Activated naive CD8-positive, alpha-beta T cell treated with anti-CD3 and anti-CD28 coated beads, Interleukin-2, amount 10 ng/mL, durations not matched to agents 7 days and 5 days (primary cell): Measurements from ENCODE around the gene PTPRZ1. TPM values are rescaled to one million over a fixed set of nuclear protein-coding genes. Genes with fewer than 3 reads are reported as not detected.
A peak's percentile ranks its signal among the peaks of the same experiment; 100 is the strongest.

Source experiments
- ATAC-seq: fragments of 150-1000 bp; cut with Tn5 transposase; one replicate; pipeline ENCODE4 v1.10.0; 2021; ENCODE audit warnings: low read depth, moderate library complexity
- POLR2A ChIA-PET: fragments of 350-600 bp; sonication (Branson Sonifier 250); formaldehyde crosslinking; loops from one replicate; lab custom pipeline; 2021; ENCODE audit warnings: antibody characterized with exemption; lab: Charles Lee
- DNase-seq: peaks from one replicate; pipeline ENCODE4 v3.0.0; 2021
- H3K27ac Mint-ChIP-seq: one replicate; pipeline ENCODE4 v1.8.0; 2022; ENCODE audit warnings: mild to moderate bottlenecking, mixed read lengths
- H3K27me3 Mint-ChIP-seq: one replicate; pipeline ENCODE4 v1.8.0; 2022; ENCODE audit warnings: mild to moderate bottlenecking, moderate library complexity, mixed read lengths
- H3K36me3 Mint-ChIP-seq: one replicate; pipeline ENCODE4 v1.8.0; 2021; ENCODE audit warnings: mild to moderate bottlenecking, mixed read lengths
- H3K4me1 Mint-ChIP-seq: one replicate; pipeline ENCODE4 v1.8.0; 2021; ENCODE audit warnings: mixed read lengths
- H3K4me3 Mint-ChIP-seq: one replicate; pipeline ENCODE4 v1.8.0; 2022; ENCODE audit warnings: mild to moderate bottlenecking, moderate library complexity, mixed read lengths
- H3K9me3 Mint-ChIP-seq: one replicate; pipeline ENCODE4 v1.8.0; 2021; ENCODE audit warnings: mixed read lengths
- total RNA-seq, 2 experiments: library from RNA; stranded (reverse); gene quantifications; one replicate each; pipeline ENCODE4 v1.2.3, GENCODE V29; 2021

The PTPRZ1 gene
- total RNA-seq = not detected

DNA sequence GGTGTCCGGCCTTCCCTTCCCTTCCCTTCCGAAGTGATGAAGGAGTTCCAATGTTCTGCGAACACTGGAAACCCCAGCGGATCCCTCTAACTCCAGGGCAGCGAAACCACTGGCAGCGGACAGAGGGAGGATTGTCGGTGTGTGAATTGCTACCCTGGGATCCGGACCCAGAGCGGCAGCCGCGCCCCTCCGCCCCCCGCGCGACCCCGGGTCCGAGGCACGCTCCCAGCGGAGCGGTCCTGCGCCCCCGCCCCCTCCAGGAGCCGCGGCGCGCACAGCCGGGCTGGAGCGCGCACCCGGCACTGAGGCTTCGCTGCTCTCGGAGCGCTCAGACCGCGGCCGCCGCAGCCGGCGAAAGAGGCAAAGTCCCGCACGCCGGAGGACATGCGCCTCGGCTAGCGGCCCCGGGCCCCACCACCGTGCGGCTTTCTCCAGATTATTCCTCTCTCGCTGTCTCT is at the start of gene PTPRZ1:
PTPRZ1 (plus strand) TSS at position 331 of the 458 bp plus-strand sequence. CDS start 339 bp downstream, outside the sequence.
- DNase-seq (peak; percentile 25), ATAC-seq (no peak)
- H3K27me3 Mint-ChIP-seq = peaks cover 35% of the 10 kb centered on the region
- POLR2A ChIA-PET = no interaction called here
- no peaks in the 10 kb centered on the region for H3K9me3 Mint-ChIP-seq
- H3K4me3 Mint-ChIP-seq = peak within 1 kb of the TSS; percentile 77
- H3K36me3 Mint-ChIP-seq = no peaks in the 10 kb centered on the region
- peak within 1 kb of the TSS; percentile 8 for H3K27ac Mint-ChIP-seq
- peaks cover 6% of the 10 kb centered on the region for H3K4me1 Mint-ChIP-seq

DNA sequence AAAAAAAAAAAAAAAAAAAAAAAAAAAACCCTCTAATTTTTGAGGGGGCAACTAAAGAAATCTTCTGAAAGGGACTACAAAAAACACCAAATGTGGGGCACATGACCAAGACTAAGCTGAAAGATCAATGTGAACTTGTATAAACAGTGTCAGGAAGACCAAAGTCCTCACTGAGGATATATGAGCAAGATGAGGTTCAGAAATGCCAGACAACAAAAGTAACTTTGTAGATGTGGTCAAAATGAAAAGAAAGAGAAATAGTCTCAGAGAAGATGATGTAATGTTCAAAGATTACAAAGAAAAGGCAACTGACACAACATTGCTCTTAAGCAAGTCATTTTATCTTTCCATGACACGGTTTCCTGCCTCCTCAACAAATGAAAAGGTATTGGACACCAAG is 48.7 kb upstream of the PTPRZ1 start:
- no peak overlapping the region for H3K27ac Mint-ChIP-seq
- H3K4me3 Mint-ChIP-seq = no peak overlapping the region
- H3K27me3 Mint-ChIP-seq = no peaks in the 10 kb centered on the region
- H3K36me3 Mint-ChIP-seq = no peaks in the 10 kb centered on the region
- DNase-seq = no peak
- POLR2A ChIA-PET = no interaction called here
- no peak for ATAC-seq
- H3K4me1 Mint-ChIP-seq = no peaks in the 10 kb centered on the region
- H3K9me3 Mint-ChIP-seq = peaks cover 2% of the 10 kb centered on the region

DNA sequence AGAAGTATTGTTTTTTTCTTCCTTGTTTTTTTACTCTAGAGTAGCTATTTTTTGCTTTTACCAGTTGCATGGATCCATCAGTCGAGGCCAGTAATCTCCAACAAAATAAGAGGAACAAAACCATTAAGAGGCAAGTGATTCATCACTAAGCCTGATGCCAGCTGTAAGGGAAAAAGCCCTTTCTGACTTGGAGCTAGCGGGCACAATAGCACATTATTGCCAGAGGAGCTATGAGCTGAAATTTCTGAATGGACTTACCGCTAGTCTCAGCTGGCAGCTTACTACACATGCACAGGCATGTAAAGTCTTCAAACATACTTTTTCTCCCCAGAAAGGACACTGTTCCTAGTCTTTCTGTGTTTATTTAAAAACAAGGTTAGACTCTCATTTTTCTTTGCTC is 41.6 kb upstream of the PTPRZ1 start:
- Mint-ChIP-seq H3K27me3 (no peaks in the 10 kb centered on the region), H3K27ac (no peak overlapping the region), H3K36me3 (no peaks in the 10 kb centered on the region), H3K4me1 (no peaks in the 10 kb centered on the region), H3K4me3 (no peak overlapping the region), H3K9me3 (no peaks in the 10 kb centered on the region)
- DNase-seq (no peak), ATAC-seq (no peak)
- POLR2A ChIA-PET = no interaction called here

DNA sequence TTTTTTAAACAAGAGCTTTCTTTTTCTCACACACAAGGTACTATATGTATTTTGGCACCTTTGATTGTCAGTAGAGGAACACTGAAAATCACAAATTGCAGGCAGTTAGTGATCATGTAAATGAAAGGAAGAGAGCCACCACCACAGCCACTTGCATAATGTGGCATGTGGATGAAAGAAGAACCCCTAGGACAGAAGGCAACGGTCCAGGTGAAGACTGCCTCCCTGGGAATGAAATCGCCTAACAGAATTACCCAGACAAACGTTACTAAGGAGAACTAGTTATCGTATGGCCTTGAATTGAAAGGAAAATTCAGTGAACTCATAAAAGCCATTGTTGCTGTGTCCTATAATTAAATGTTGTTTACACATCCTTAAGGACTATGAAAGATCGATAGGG is 41.2 kb upstream of the PTPRZ1 start:
- no peaks in the 10 kb centered on the region for H3K4me1 Mint-ChIP-seq
- H3K9me3 Mint-ChIP-seq = no peaks in the 10 kb centered on the region
- ATAC-seq (no peak), DNase-seq (no peak)
- no peak overlapping the region for H3K4me3 Mint-ChIP-seq
- H3K27ac Mint-ChIP-seq = no peak overlapping the region
- POLR2A ChIA-PET = no interaction called here
- no peaks in the 10 kb centered on the region for H3K36me3 Mint-ChIP-seq
- no peaks in the 10 kb centered on the region for H3K27me3 Mint-ChIP-seq

DNA sequence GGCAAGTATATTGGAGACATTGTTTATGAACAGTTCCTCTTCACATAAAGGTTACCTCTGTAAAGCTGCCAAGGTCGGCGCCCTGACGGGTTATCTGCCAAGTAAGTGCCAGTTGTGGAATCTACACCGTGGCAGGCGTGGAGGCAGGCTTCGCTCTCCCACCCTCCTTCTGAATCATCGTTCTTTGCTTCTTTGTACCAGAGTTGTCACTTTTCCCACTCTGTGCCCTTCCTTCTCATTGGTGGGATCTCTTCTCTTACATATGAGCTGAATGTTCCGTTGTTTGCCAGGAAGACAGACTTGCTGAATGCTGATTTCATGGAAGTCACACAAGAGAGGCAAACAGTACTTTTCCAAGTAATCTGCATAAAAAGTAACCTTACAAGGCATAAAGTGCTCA is 40.6 kb upstream of the PTPRZ1 start:
- DNase-seq (no peak), ATAC-seq (no peak)
- H3K4me1 Mint-ChIP-seq = no peaks in the 10 kb centered on the region
- POLR2A ChIA-PET = no interaction called here
- H3K36me3 Mint-ChIP-seq = no peaks in the 10 kb centered on the region
- no peaks in the 10 kb centered on the region for H3K9me3 Mint-ChIP-seq
- no peak overlapping the region for H3K27ac Mint-ChIP-seq
- H3K27me3 Mint-ChIP-seq = no peaks in the 10 kb centered on the region
- H3K4me3 Mint-ChIP-seq = no peak overlapping the region

DNA sequence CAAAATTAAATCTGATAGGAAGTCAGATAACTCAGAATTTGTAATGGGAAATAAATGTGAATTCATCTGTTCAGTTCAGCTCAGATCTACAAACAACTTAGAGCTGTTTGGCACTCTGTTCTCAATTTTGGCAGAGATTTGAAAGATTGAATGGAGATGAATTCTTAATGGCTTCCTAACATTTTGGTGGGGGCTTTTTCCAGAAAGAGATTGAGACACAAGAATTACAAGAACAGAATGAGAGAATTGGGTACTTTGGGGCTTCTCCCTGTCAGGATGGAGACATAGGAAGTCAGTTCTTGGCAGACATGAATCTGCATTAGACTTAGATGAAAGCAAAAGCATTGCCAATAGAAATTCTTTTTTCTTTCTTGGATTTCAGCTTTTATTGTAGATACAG is 39.0 kb upstream of the PTPRZ1 start:
- Mint-ChIP-seq H3K4me1 (no peaks in the 10 kb centered on the region), H3K4me3 (no peak overlapping the region), H3K36me3 (no peaks in the 10 kb centered on the region), H3K27ac (no peak overlapping the region), H3K27me3 (no peaks in the 10 kb centered on the region), H3K9me3 (no peaks in the 10 kb centered on the region)
- POLR2A ChIA-PET = no interaction called here
- ATAC-seq (no peak), DNase-seq (no peak)

DNA sequence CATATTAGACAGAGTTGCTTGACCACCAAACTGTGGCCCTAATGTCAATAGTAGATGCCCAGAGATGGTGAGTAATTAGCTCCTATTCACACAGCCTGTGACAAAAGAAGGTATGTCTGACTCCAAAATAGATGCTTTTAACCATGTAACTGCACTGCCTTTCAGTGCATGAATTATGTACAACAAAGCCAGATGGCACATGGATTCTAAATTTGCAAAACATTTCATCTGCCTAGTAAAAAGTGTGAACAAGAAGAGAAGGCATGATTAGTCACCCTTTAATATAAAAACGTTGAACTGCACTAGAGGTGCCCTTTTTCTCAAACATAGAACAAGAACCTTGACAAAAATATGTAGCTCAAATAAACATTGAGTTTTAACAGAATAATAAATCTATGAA is 35.5 kb upstream of the PTPRZ1 start:
- Mint-ChIP-seq H3K36me3 (no peaks in the 10 kb centered on the region), H3K4me1 (no peaks in the 10 kb centered on the region), H3K4me3 (no peak overlapping the region), H3K27ac (no peak overlapping the region), H3K9me3 (no peaks in the 10 kb centered on the region), H3K27me3 (no peaks in the 10 kb centered on the region)
- POLR2A ChIA-PET = no interaction called here
- DNase-seq (no peak), ATAC-seq (no peak)

DNA sequence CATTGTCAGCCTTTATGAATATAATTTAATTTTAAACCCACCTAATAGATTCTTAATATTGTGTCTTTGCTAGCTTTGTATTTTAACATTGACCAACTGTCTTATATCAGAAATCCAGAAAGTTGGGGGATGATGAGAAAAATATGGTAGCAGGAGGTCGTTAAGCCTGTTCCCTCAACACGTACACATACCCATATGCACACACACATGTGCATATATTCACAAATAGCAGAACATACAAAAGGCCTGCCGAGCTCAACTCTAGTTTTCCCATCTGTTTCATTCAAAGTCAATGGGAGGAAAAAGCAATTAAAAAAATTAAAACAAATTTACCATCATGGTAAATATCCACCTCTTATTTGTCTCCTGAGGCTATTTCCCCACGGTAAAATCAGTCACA is 25.9 kb upstream of the PTPRZ1 start:
- no peaks in the 10 kb centered on the region for H3K4me1 Mint-ChIP-seq
- POLR2A ChIA-PET = no interaction called here
- no peak for ATAC-seq
- H3K4me3 Mint-ChIP-seq = no peak overlapping the region
- H3K9me3 Mint-ChIP-seq = peaks cover 2% of the 10 kb centered on the region
- H3K27me3 Mint-ChIP-seq = no peaks in the 10 kb centered on the region
- H3K36me3 Mint-ChIP-seq = no peaks in the 10 kb centered on the region
- H3K27ac Mint-ChIP-seq = no peak overlapping the region
- DNase-seq = no peak

DNA sequence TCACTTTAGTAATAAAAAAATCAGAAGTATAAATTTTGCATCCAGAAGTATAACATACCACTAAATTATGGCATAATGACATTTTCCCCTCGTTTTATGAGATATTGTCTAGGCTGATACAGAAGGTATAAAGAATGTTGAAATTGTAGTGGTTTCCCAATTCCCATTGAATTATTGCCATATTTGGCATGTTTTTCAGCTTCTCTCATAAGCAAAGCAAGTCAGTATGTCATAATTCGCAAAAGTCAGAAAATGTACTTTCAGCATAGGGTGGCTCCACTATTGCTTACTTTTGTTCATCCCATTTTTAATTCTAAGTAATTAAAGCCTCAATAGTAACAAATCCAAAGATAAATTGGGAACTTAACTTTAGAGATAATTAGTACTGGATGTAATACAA is 19.7 kb upstream of the PTPRZ1 start:
- no peak overlapping the region for H3K4me3 Mint-ChIP-seq
- DNase-seq (no peak), ATAC-seq (no peak)
- no peak overlapping the region for H3K27ac Mint-ChIP-seq
- no peaks in the 10 kb centered on the region for H3K4me1 Mint-ChIP-seq
- H3K36me3 Mint-ChIP-seq = no peaks in the 10 kb centered on the region
- H3K27me3 Mint-ChIP-seq = no peaks in the 10 kb centered on the region
- POLR2A ChIA-PET = no interaction called here
- H3K9me3 Mint-ChIP-seq = no peaks in the 10 kb centered on the region

DNA sequence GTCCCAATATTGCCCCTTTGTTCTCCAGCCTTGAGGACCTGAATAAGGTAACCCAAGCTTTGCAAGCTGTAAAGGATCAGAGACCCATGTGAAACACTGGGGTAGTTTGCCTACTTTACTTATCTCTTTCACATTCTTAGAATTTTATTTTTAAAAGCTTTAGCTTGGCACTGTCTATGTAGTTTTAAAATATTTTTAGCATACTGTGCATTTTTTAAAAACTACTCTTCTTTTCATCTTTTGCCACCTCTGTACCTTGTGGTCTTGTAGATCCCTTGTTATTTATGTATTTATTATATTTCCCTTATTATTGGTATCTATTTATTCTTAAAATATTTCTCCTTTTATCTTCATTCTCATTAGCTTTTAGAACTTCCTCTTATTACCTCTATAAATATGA is 12.0 kb upstream of the PTPRZ1 start:
- ATAC-seq = no peak

DNA sequence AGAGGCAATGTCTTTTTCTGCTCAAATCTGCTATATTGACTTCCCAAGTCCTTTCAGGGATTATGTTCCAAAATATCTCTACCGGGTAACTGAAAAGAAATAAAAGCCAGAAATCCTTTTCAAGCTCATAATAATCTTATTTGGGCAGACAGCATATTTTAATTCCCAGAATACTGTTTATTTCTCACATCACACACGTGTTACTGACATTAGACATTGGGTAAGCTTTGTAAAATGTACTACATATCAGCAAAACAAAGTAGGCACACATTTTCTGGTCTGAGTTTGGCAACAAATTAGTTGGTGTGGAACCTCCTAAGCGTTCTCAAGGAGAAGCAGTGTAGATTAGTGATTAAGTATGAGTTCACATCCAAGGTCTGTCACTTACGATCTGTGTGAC is 10.4 kb upstream of the PTPRZ1 start:
- Mint-ChIP-seq H3K9me3 (peaks cover 2% of the 10 kb centered on the region), H3K27me3 (no peaks in the 10 kb centered on the region), H3K27ac (no peak overlapping the region), H3K4me1 (no peaks in the 10 kb centered on the region), H3K36me3 (no peaks in the 10 kb centered on the region), H3K4me3 (no peak overlapping the region)
- ATAC-seq (no peak), DNase-seq (no peak)
- POLR2A ChIA-PET = no interaction called here

More for the DNA sequence above, 12.0 kb upstream of the PTPRZ1 start:
- Mint-ChIP-seq H3K36me3 (no peaks in the 10 kb centered on the region), H3K27ac (no peak overlapping the region), H3K4me1 (no peaks in the 10 kb centered on the region), H3K9me3 (no peaks in the 10 kb centered on the region), H3K4me3 (no peak overlapping the region), H3K27me3 (no peaks in the 10 kb centered on the region)
- no peak for DNase-seq
- POLR2A ChIA-PET = no interaction called here

DNA sequence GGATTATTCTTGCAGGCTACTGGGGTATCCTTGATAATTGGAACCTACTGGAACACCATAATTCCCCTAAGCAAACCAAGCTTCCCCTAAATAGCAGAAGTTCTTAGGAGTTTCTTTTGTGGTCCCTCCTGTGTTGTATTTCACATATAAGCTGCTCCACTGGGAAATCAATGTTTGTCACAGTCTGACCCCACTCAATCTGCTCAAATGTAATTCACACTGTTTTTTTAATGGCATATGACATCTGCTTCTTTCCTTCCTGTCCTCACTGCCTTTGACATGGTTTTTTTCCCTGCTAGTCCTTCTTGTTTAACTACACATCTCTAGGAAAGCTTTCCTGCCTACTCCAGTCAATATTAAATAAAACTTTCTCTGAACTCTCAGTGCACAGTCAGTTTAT is 1.8 kb upstream of the PTPRZ1 start:
- no peak for ATAC-seq
- POLR2A ChIA-PET = no interaction called here
- Mint-ChIP-seq H3K4me3 (no peak overlapping the region), H3K9me3 (peaks cover 2% of the 10 kb centered on the region), H3K27ac (no peak overlapping the region), H3K36me3 (no peaks in the 10 kb centered on the region), H3K4me1 (peaks cover 6% of the 10 kb centered on the region), H3K27me3 (peaks cover 35% of the 10 kb centered on the region)
- DNase-seq = no peak

DNA sequence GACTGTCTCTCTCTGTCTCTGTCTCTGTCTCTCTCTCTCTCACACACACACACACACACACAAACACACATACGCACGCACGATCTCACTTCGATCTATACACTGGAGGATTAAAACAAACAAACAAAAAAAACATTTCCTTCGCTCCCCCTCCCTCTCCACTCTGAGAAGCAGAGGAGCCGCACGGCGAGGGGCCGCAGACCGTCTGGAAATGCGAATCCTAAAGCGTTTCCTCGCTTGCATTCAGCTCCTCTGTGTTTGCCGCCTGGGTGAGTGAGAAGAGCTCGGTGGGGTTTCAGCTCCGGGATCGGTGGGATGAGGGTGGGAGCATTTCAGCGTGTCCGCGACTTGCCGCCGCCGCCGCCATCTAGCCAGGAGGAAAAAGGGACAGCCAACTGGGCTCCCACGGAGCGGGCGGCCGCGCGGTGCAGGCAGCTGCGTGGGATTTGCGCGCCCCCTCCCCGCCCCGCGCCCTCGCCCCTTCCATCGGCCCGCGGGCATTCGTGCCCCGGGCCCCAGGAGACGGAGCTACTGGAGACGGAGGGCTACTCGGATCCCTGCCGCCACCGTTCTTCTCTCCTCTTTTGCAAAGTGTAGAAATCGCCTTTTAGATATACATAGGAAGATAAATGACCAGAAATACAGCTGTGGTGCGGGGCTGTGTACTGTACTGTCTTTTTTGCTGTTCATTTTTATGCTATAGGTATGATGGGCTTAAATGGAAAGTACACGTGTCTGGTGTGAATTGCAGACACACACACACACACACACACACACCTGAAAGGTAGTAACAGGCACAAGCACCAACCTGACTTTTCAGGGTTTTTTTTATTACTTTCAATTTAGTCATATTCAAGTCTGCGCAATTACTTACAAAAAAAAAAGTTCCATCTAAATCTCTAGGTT is 581 bp downstream of the PTPRZ1 start:
- no peak for DNase-seq
- Mint-ChIP-seq H3K4me3 (peak overlapping the region; percentile 77), H3K9me3 (no peaks in the 10 kb centered on the region), H3K27ac (peak overlapping the region; percentile 8), H3K4me1 (peaks cover 6% of the 10 kb centered on the region), H3K36me3 (no peaks in the 10 kb centered on the region), H3K27me3 (peaks cover 35% of the 10 kb centered on the region)
- POLR2A ChIA-PET = no interaction called here
- no peak for ATAC-seq

DNA sequence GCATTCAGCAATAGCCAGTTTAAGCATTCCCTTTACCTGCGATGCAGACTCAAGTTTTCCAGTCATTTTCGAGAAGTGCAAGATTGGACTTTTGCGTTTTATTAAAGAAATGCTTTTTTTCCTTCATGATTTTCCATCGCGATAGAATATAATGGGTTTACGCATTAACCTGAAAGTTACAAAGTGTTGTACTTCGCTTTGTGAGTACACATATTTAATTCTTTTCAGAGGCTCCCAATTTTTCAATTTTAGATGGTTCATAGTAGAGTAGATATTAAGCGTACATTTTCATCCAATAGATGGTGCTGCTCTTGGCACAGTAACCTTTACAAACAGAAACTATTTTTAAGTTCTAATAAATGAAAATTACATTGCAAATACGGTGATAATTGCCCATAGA is 1.3 kb downstream of the PTPRZ1 start:
- no peak for ATAC-seq
- POLR2A ChIA-PET = no interaction called here

More for the DNA sequence above, 1.3 kb downstream of the PTPRZ1 start:
- peaks cover 6% of the 10 kb centered on the region for H3K4me1 Mint-ChIP-seq
- H3K27me3 Mint-ChIP-seq = peaks cover 35% of the 10 kb centered on the region
- no peak overlapping the region for H3K4me3 Mint-ChIP-seq
- no peaks in the 10 kb centered on the region for H3K36me3 Mint-ChIP-seq
- no peak for DNase-seq
- no peak overlapping the region for H3K27ac Mint-ChIP-seq
- H3K9me3 Mint-ChIP-seq = no peaks in the 10 kb centered on the region
